ENCODE measurements around the gene WIPF2. TPM values are rescaled to one million over a fixed set of nuclear protein-coding genes. Genes with fewer than 3 reads are reported as not detected.

The WIPF2 gene, protein sequence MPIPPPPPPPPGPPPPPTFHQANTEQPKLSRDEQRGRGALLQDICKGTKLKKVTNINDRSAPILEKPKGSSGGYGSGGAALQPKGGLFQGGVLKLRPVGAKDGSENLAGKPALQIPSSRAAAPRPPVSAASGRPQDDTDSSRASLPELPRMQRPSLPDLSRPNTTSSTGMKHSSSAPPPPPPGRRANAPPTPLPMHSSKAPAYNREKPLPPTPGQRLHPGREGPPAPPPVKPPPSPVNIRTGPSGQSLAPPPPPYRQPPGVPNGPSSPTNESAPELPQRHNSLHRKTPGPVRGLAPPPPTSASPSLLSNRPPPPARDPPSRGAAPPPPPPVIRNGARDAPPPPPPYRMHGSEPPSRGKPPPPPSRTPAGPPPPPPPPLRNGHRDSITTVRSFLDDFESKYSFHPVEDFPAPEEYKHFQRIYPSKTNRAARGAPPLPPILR
- total RNA-seq = 10 to 100 TPM; 12.3 to 13.0 TPM

DNA sequence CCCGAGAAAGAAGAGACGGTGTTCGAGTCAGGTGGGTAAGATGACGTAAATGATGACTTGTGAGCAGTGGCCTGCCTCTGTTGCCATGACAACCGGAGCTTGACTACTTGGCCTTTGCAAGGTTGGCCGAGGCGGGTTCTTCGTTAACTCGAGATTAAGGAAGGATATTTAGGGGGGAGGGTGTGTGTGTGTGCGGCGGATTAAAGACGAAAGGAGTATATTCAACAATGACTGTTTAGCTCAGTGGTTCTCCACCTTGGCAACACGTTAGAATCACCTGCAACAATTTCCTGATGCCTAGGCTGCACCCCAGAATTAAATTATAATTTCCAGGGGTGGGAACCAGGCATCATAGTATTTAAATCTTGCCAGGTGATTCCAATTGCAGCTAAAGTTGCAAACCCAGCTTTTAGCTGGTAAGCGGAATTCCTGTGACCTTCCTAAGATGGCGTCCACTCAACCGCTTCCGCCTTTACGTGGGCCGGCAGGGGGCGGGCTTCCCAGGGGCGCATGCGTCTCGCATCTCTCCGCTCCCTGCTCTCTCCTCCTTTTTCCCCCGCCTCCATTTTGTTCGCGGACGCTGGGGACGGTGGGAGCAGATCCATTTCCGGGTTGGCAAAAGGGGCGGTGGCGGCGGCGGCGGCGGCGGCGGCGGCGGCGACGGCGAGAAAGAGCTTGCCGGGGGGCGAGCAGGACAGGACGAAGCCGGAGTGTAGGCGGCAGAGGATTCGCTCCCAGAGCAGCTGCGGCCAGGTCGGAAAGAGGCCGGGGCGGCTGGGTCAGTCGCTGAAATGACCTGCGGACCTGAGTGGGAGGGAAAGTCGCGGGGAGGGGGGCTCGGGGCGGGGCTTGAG, at the start of gene WIPF2:
TSS of gene WIPF2 (plus strand) at position 565 of the 854 bp plus-strand sequence. CDS start 37,156 bp downstream, outside the sequence.
- Mint-ChIP-seq H3K4me3 (peak within 1 kb of the TSS; percentile 82), H3K4me1 (ENCODE audit: low read depth) (peaks cover 24% of the 10 kb centered on the region), H3K27me3 (ENCODE audit: low read depth) (no peaks in the 10 kb centered on the region), H3K9me3 (no peaks in the 10 kb centered on the region), H3K36me3 (ENCODE audit: low read depth) (peaks cover 1% of the 10 kb centered on the region), H3K27ac (peak within 1 kb of the TSS; percentile 95)
- DNase-seq = peak; percentile 99
- intact Hi-C loops (cut with micrococcal nuclease) = loop anchor here (1.0 to 10.0 kb wide), 5 partner anchors 64 to 326 kb away; partner anchors contain the start of genes CASC3 and CDC6
- CTCF ChIA-PET = interaction anchor here (0.7 to 2.3 kb wide), 21 partner anchors 11 to 140 kb away, joined by 3 to 11 read pairs (median 4); no protein-coding TSS in a partner anchor

GRCh38 chr17:40170325-40170724, 48.8 kb upstream of the WIPF2 start:
- no peaks in the 10 kb centered on the region for H3K9me3 Mint-ChIP-seq
- no peaks in the 10 kb centered on the region for H3K27me3 Mint-ChIP-seq (ENCODE audit: low read depth)
- peaks cover 6% of the 10 kb centered on the region for H3K4me1 Mint-ChIP-seq (ENCODE audit: low read depth)
- no peak overlapping the region for H3K27ac Mint-ChIP-seq
- CTCF ChIA-PET = interaction anchor here (5.4 kb wide), 1 partner anchor 57 kb away, joined by 116 read pairs; no protein-coding TSS in a partner anchor
- peaks cover 33% of the 10 kb centered on the region for H3K36me3 Mint-ChIP-seq (ENCODE audit: low read depth)
- H3K4me3 Mint-ChIP-seq = no peak overlapping the region
- no peak for DNase-seq
- intact Hi-C loops (cut with micrococcal nuclease) = no loop called here

- intact Hi-C loops (cut with micrococcal nuclease) = no loop called here
- Mint-ChIP-seq H3K4me1 (ENCODE audit: low read depth) (peaks cover 8% of the 10 kb centered on the region), H3K27ac (no peak overlapping the region), H3K27me3 (ENCODE audit: low read depth) (no peaks in the 10 kb centered on the region), H3K4me3 (no peak overlapping the region), H3K36me3 (ENCODE audit: low read depth) (peaks cover 35% of the 10 kb centered on the region), H3K9me3 (no peaks in the 10 kb centered on the region)
- DNase-seq = no peak
- CTCF ChIA-PET = interaction anchor here (1.1 kb wide), 1 partner anchor 96 kb away, joined by 3 read pairs; no protein-coding TSS in a partner anchor
Measured at GRCh38 chr17:40171750-40172149, 47.4 kb upstream of the WIPF2 start.

DNA sequence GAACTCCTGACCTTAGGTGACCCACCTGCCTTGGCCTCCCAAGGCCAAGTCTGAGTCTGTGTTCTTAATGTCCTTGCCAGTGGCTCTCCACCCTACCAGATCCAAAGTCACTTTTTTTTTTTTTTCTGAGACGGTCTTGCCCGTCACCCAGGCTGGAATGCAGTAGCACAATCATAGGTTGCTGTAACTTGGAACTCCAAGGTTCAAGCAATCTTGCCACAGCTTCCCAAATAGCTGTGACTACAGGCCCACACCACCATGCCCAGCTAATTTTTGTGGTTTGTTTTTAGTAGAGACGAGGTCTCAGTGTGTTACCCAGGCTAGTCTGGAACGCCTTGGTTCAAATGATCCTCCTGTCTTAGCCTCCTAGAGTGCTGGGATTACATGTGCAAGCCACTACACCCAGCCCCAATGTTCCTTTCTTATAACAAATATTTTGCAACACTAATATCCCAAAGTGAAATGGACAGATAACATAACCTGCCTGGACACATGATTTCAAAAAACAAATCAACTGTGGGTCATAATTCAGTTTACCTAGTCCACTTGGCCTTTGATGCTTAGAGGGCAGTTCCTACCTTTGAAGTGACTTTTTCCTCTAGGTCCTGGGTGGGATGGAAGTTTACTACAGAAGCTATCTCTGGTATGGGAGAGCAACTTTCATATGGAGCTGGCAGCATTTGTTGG, 45.9 kb upstream of the WIPF2 start:
- Mint-ChIP-seq H3K27me3 (ENCODE audit: low read depth) (no peaks in the 10 kb centered on the region), H3K9me3 (no peaks in the 10 kb centered on the region), H3K4me3 (no peak overlapping the region), H3K36me3 (ENCODE audit: low read depth) (peaks cover 28% of the 10 kb centered on the region), H3K27ac (no peak overlapping the region), H3K4me1 (ENCODE audit: low read depth) (peaks cover 11% of the 10 kb centered on the region)
- no peak for DNase-seq
- intact Hi-C loops (cut with micrococcal nuclease) = no loop called here
- CTCF ChIA-PET = interaction anchor here (1.0 to 2.1 kb wide), 5 partner anchors 9 to 94 kb away, joined by 3 to 4 read pairs (median 3); no protein-coding TSS in a partner anchor

GRCh38 chr17:40173778-40174135, 45.3 kb upstream of the WIPF2 start:
- no peak overlapping the region for H3K27ac Mint-ChIP-seq
- intact Hi-C loops (cut with micrococcal nuclease) = no loop called here
- H3K9me3 Mint-ChIP-seq = no peaks in the 10 kb centered on the region
- peaks cover 23% of the 10 kb centered on the region for H3K36me3 Mint-ChIP-seq (ENCODE audit: low read depth)
- peaks cover 10% of the 10 kb centered on the region for H3K4me1 Mint-ChIP-seq (ENCODE audit: low read depth)
- CTCF ChIA-PET = interaction anchor here (1.0 to 2.1 kb wide), 4 partner anchors 10 to 94 kb away, joined by 3 to 4 read pairs (median 4); no protein-coding TSS in a partner anchor
- no peaks in the 10 kb centered on the region for H3K27me3 Mint-ChIP-seq (ENCODE audit: low read depth)
- no peak for DNase-seq
- H3K4me3 Mint-ChIP-seq = no peak overlapping the region

DNA sequence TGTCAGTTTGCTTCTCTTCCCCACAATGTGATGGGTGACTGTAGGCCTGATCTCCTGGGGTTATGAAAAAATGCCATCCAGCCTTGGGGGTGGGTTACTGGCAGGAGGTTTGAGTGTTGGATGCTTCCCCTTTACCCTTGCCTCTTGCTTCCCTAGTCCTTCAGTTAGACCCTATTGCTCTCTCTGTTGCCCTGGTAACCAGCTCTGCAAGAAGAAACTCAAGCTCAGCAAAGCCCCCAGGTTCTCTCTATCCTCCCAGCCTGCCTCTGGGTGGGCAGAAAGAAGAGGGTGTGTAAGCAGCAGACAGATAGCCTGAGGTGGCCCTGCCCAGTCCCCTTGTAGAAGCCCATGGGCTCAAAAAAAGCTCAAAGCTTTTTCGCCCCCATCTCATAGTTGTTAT, 44.6 kb upstream of the WIPF2 start:
- Mint-ChIP-seq H3K4me3 (no peak overlapping the region), H3K27me3 (ENCODE audit: low read depth) (no peaks in the 10 kb centered on the region), H3K27ac (peak overlapping the region; percentile 36), H3K36me3 (ENCODE audit: low read depth) (peaks cover 17% of the 10 kb centered on the region), H3K4me1 (ENCODE audit: low read depth) (peaks cover 10% of the 10 kb centered on the region), H3K9me3 (no peaks in the 10 kb centered on the region)
- CTCF ChIA-PET = interaction anchor here (1.3 to 2.1 kb wide), 4 partner anchors 11 to 88 kb away, joined by 3 to 10 read pairs (median 4); no protein-coding TSS in a partner anchor
- no peak for DNase-seq
- intact Hi-C loops (cut with micrococcal nuclease) = no loop called here

GRCh38 chr17:40175928-40176753, 43.0 kb upstream of the WIPF2 start:
- intact Hi-C loops (cut with micrococcal nuclease) = no loop called here
- no peaks in the 10 kb centered on the region for H3K9me3 Mint-ChIP-seq
- no peaks in the 10 kb centered on the region for H3K27me3 Mint-ChIP-seq (ENCODE audit: low read depth)
- H3K4me1 Mint-ChIP-seq (ENCODE audit: low read depth) = peaks cover 10% of the 10 kb centered on the region
- no peak for DNase-seq
- no peak overlapping the region for H3K27ac Mint-ChIP-seq
- no peak overlapping the region for H3K4me3 Mint-ChIP-seq
- CTCF ChIA-PET = interaction anchor here (0.8 to 1.8 kb wide), 5 partner anchors 13 to 100 kb away, joined by 3 to 10 read pairs (median 4); no protein-coding TSS in a partner anchor
- H3K36me3 Mint-ChIP-seq (ENCODE audit: low read depth) = peaks cover 17% of the 10 kb centered on the region

DNA sequence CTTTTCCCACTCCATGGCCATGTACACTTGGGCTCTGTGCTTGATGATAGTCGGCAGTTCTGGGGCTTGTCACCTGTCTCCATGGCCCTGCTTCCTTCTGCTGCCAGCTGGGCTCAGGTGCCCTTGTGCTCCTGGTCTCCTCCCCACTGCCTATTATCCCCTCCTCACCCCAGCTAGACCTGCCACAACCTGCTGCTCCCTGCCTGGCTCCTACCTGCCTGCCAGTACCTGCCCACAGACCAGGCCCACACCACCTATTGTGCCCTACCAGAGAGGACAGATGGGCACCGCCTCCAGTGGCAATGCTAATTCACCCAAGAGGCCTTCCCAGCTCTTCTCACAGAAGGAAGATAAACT, 42.4 kb upstream of the WIPF2 start:
- Mint-ChIP-seq H3K4me1 (ENCODE audit: low read depth) (peaks cover 10% of the 10 kb centered on the region), H3K4me3 (peak overlapping the region; percentile 28), H3K27ac (no peak overlapping the region), H3K36me3 (ENCODE audit: low read depth) (peaks cover 14% of the 10 kb centered on the region), H3K9me3 (no peaks in the 10 kb centered on the region), H3K27me3 (ENCODE audit: low read depth) (no peaks in the 10 kb centered on the region)
- no peak for DNase-seq
- intact Hi-C loops (cut with micrococcal nuclease) = no loop called here
- CTCF ChIA-PET = interaction anchor here (0.8 to 1.7 kb wide), 3 partner anchors 12 to 67 kb away, joined by 4 to 5 read pairs (median 4); no protein-coding TSS in a partner anchor

- peak; percentile 91 for DNase-seq
- intact Hi-C loops (cut with micrococcal nuclease) = no loop called here
- CTCF ChIA-PET = interaction anchor here (0.6 to 1.3 kb wide), 4 partner anchors 15 to 68 kb away, joined by 3 to 4 read pairs (median 4); no protein-coding TSS in a partner anchor
- H3K9me3 Mint-ChIP-seq = no peaks in the 10 kb centered on the region
- H3K4me1 Mint-ChIP-seq (ENCODE audit: low read depth) = peaks cover 10% of the 10 kb centered on the region
- no peaks in the 10 kb centered on the region for H3K27me3 Mint-ChIP-seq (ENCODE audit: low read depth)
- H3K4me3 Mint-ChIP-seq = peak within 1 kb of the TSS; percentile 28
- H3K36me3 Mint-ChIP-seq (ENCODE audit: low read depth) = peaks cover 11% of the 10 kb centered on the region
- H3K27ac Mint-ChIP-seq = no peak within 1 kb of the TSS
Measured at GRCh38 chr17:40177275-40177874, 41.7 kb upstream of the WIPF2 start, which contains the start of gene RAPGEFL1. RAPGEFL1 (plus strand) TSS chr17:40177470; CDS start chr17:40177862, 392 bp downstream.

GRCh38 chr17:40178021-40178601, 41.0 kb upstream of the WIPF2 start:
- Mint-ChIP-seq H3K36me3 (ENCODE audit: low read depth) (peaks cover 10% of the 10 kb centered on the region), H3K27ac (no peak overlapping the region), H3K4me1 (ENCODE audit: low read depth) (peaks cover 10% of the 10 kb centered on the region), H3K27me3 (ENCODE audit: low read depth) (no peaks in the 10 kb centered on the region), H3K9me3 (no peaks in the 10 kb centered on the region), H3K4me3 (peak overlapping the region; percentile 14)
- DNase-seq = no peak
- intact Hi-C loops (cut with micrococcal nuclease) = no loop called here
- CTCF ChIA-PET = interaction anchor here (0.6 to 1.3 kb wide), 2 partner anchors 60 to 65 kb away, joined by 3 to 4 read pairs; no protein-coding TSS in a partner anchor

Measured in activated naive CD4-positive, alpha-beta T cell treated with anti-CD3 and anti-CD28 coated beads for 36 hours (primary cell).